Cardiac fibroblast (primary cell): Measurements from ENCODE around the gene DISP3.

Experiments used
- DNase-seq, 2 donors: peaks; one replicate each; pipeline versions ENCODE4 v3.0.0 to v3.0.0-alpha.2; 2010; ENCODE audit warnings: low read depth in 2 of 2
- H3K4me3 ChIP-seq, 2 donors: replicated peaks in 1 of 2; 1 replicate in 1 of 2; 2 replicates in 1 of 2; pipeline ENCODE4 v1.5.1; 2011; ENCODE audit warnings: low read depth in 2 of 2, low read length in 2 of 2, mild to moderate bottlenecking in 2 of 2, moderate library complexity in 1 of 2
- TF ChIP-seq, protein P1 (sequence below): IDR thresholded peaks from one replicate; pipeline ENCODE4 v1.5.1; 2011; ENCODE audit warnings: low read depth, mild to moderate bottlenecking, low read length, inconsistent platforms

DISP3 gene

DNA sequence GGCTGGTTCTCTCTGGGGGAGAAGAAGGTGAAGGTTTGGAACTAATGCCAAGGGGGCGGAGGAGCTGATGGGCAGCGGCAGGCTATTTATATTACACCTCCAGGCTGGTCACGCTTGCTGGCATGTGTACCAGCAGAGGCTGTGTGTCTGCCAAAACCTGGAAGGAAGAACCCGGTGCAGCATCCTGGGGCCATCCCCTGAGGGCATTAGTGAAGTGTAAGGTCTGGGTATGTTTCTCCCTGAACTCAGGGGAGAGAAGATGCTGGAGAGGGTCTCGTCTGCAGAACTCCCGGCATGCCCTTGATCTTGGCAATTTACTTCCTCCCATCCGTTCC, 5.3 kb downstream of the DISP3 start:
- no peak overlapping the region for H3K4me3 ChIP-seq
- DNase-seq: no peak
- TF ChIP-seq, protein P1, sequence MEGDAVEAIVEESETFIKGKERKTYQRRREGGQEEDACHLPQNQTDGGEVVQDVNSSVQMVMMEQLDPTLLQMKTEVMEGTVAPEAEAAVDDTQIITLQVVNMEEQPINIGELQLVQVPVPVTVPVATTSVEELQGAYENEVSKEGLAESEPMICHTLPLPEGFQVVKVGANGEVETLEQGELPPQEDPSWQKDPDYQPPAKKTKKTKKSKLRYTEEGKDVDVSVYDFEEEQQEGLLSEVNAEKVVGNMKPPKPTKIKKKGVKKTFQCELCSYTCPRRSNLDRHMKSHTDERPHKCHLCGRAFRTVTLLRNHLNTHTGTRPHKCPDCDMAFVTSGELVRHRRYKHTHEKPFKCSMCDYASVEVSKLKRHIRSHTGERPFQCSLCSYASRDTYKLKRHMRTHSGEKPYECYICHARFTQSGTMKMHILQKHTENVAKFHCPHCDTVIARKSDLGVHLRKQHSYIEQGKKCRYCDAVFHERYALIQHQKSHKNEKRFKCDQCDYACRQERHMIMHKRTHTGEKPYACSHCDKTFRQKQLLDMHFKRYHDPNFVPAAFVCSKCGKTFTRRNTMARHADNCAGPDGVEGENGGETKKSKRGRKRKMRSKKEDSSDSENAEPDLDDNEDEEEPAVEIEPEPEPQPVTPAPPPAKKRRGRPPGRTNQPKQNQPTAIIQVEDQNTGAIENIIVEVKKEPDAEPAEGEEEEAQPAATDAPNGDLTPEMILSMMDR: no peak

- DNase-seq: no peak
- TF ChIP-seq, protein P1: no peak
- no peak overlapping the region for H3K4me3 ChIP-seq
Observed at GRCh38 chr1:11485191-11485590, 6.2 kb downstream of the DISP3 start.

DNA sequence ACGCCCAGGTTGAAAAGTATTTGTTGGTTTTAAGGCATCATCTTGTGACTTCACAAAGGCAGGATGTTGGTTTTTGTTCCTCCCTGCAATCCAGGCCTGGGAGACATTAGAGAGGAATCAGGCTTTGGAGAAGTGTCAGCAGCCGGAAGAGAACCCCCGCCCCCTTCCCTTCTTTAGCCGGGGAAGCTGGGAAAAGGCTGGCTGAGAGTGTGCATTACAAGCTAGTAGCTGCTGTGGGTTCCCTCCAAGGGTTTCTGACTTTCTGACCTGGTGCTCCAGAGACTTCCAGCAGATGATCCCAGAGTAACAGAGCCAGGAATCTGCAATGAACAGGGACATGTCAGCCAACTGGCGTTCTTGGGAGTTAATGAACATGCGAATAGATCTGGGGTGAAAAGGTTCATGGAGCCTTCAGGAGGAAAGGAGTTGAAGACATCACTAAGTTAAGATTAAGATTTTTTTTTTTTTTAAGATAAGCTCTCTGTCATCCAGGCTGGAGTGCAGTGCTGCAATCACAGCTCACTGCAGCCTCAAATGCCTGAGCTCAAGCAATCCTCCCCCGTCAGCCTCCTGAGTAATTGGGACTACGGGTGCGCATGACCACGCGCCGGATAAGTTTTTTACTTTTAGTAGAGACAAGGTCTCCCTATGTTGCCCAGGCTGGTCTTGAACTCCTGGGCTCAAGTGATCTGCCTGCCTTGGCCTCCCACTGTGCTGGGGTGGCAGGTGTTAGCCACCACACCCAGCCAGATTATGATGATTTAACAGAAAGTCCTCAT, 7.5 kb downstream of the DISP3 start:
- TF ChIP-seq, protein P1: no peak
- no peak for DNase-seq
- H3K4me3 ChIP-seq: no peak overlapping the region

- TF ChIP-seq, protein P1: no peak
- DNase-seq: no peak
- H3K4me3 ChIP-seq: no peak overlapping the region
Observed at GRCh38 chr1:11487196-11487751, 8.3 kb downstream of the DISP3 start.

DNA sequence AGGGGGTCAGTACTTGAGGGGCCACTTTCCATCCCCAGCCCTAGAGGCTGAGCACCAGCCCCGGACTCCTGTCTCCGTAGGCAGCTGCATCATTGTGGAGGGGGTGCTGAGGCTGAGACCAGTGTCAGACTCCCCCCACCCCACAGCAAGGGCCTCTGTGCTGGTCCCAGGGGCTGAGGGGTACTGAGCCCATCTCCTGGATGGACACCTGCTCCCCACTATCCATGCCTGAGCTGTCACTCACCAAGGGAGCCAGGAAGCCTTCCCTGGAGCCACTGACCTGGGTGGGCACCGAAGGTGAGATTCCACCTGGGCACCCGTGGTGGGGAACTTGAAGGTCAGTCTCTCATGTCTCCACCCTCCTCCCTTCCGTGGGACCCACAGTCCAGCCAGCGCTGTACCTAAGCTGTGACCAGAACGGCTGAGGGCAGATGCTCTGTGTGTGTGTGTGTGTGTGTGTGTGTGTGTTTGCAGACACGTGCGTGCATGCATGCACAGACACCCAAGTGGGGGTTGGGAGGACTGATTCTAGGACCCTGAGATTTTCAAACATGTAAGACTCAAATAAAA, 9.3 kb downstream of the DISP3 start:
- TF ChIP-seq, protein P1: no peak
- no peak overlapping the region for H3K4me3 ChIP-seq
- no peak for DNase-seq

GRCh38 chr1:11488966-11489625, 10.1 kb downstream of the DISP3 start:
- TF ChIP-seq, protein P1: no peak
- no peak overlapping the region for H3K4me3 ChIP-seq
- no peak for DNase-seq
